Measurements from ENCODE around the gene C4BPA.

- TF ChIP-seq CTCF (conservative IDR thresholded peaks at IDR 0.05; ENCODE audit: low read depth, low read length) (no peak), EZH2 (IDR thresholded peaks at IDR 0.05; ENCODE audit: low read length, unreplicated experiment) (no peak)
Measured at GRCh38 chr1:207131163-207131562, 27.1 kb downstream of the C4BPA start.
